Gastroesophageal sphincter (tissue), 4 donors: ENCODE results near the gene KCNG1. TPM values are rescaled to one million over a fixed set of nuclear protein-coding genes. Genes with fewer than 3 reads are reported as not detected.

Experiments used
- ATAC-seq: fragments of 150-250 bp; one replicate; pipeline ENCODE4 v1.9.1; 2016; ENCODE audit warnings: mild to moderate bottlenecking, moderate library complexity
- H3K27ac ChIP-seq, 4 donors: fragments of 200-600 bp; sonication (generic) in 3 of 4; 1 replicate in 3 of 4; 2 replicates in 1 of 4; pipeline ENCODE4 v1.5.1; 2016 to 2019
- H3K27me3 ChIP-seq: fragments of 200-600 bp; sonication (generic); one replicate; pipeline ENCODE4 v1.5.1; 2019
- H3K36me3 ChIP-seq, 2 donors: fragments of 200-600 bp; sonication (generic); one replicate each; pipeline ENCODE4 v1.5.1; 2019; ENCODE audit warnings: control low read depth in 1 of 2
- H3K4me1 ChIP-seq, 3 donors: fragments of 200-600 bp; sonication (generic); 1 replicate in 2 of 3; 2 replicates in 1 of 3; pipeline ENCODE4 v1.5.1; 2016 to 2019; ENCODE audit warnings: control low read depth in 2 of 3
- H3K4me3 ChIP-seq, 2 donors: fragments of 200-600 bp; sonication (generic); one replicate each; pipeline ENCODE4 v1.5.1; 2019; ENCODE audit warnings: mild to moderate bottlenecking in 1 of 2, moderate library complexity in 1 of 2
- H3K9me3 ChIP-seq, 3 donors: fragments of 200-600 bp; sonication (generic); one replicate each; pipeline ENCODE4 v1.5.1; 2017 to 2019; ENCODE audit warnings: control low read depth in 2 of 3
- CTCF ChIP-seq, 4 experiments: fragments of 200-600 bp in 2 of 4; fragments of 450-650 bp in 2 of 4; sonication (generic) in 1 of 4; IDR thresholded peaks; one replicate each; pipeline ENCODE4 v1.5.1; 2017 to 2019; ENCODE audit warnings: antibody characterized with exemption in 4 of 4, mild to moderate bottlenecking in 2 of 4, moderate library complexity in 2 of 4
- EP300 ChIP-seq: sonication (generic); formaldehyde crosslinking; IDR thresholded peaks from one replicate; pipeline ENCODE4 v1.6.1; 2017; ENCODE audit warnings: antibody characterized with exemption, mild to moderate bottlenecking
- POLR2A ChIP-seq, 2 donors: fragments of 450-650 bp; IDR thresholded peaks; one replicate each; pipeline ENCODE4 v1.6.1; 2017; ENCODE audit warnings: antibody characterized with exemption in 2 of 2, mild to moderate bottlenecking in 2 of 2, moderate library complexity in 1 of 2
- POLR2AphosphoS5 ChIP-seq: sonication (generic); formaldehyde crosslinking; IDR thresholded peaks from one replicate; pipeline ENCODE4 v1.6.1; 2017; ENCODE audit warnings: antibody characterized with exemption
- whole genome bisulfite sequencing, 2 donors: methylation state at CpG; one replicate each; pipeline ENCODE4 v1.1.5; 2018; ENCODE audit warnings: low coverage in 1 of 2; 5-methylcytosine and 5-hydroxymethylcytosine counted together
- total RNA-seq, 4 donors: library from RNA; depleted of rRNA; stranded (reverse); fragments of >200 nt; gene quantifications; one replicate each; pipeline ENCODE4 v1.1.0, GENCODE V29; 2016

The KCNG1 gene
- total RNA-seq, 4 donors from 2014 or later, result 0.35 to 0.46 (median 0.40) TPM; not detected in 1

GRCh38 chr20:51005214-51005613, 17.7 kb downstream of the KCNG1 start:
- 75 to 92% methylated on average over 2 to 5 of the region's 7 CpGs for WGBS, 2 donors
- no peaks in the 10 kb centered on the region for H3K4me1 ChIP-seq
- peaks cover 44% of the 10 kb centered on the region for H3K27me3 ChIP-seq
- TF ChIP-seq CTCF (IDR thresholded peaks at IDR 0.05) (no peak), POLR2A (IDR thresholded peaks at IDR 0.05) (no peak), POLR2AphosphoS5 (no peak), EP300 (no peak)
- no peak for ATAC-seq
- no peak overlapping the region for H3K4me3 ChIP-seq
- no peaks in the 10 kb centered on the region for H3K9me3 ChIP-seq
- no peaks in the 10 kb centered on the region for H3K36me3 ChIP-seq
- H3K27ac ChIP-seq, result no peak overlapping the region

GRCh38 chr20:51004781-51005180, 18.1 kb downstream of the KCNG1 start:
- H3K27ac ChIP-seq, result no peak overlapping the region
- TF ChIP-seq POLR2A (IDR thresholded peaks at IDR 0.05), result no peak
- no peak for TF ChIP-seq EP300
- no peak for TF ChIP-seq POLR2AphosphoS5
- TF ChIP-seq CTCF (IDR thresholded peaks at IDR 0.05), result no peak
- H3K4me1 ChIP-seq, result no peaks in the 10 kb centered on the region
- no peak overlapping the region for H3K4me3 ChIP-seq
- peaks cover 44% of the 10 kb centered on the region for H3K27me3 ChIP-seq
- no peak for ATAC-seq
- 85 to 94% methylated on average over 7 to 9 of the region's 9 CpGs for WGBS, 2 donors
- H3K36me3 ChIP-seq, result no peaks in the 10 kb centered on the region
- H3K9me3 ChIP-seq, result no peaks in the 10 kb centered on the region

GRCh38 chr20:51004305-51004727, 18.6 kb downstream of the KCNG1 start:
- H3K27ac ChIP-seq, result no peak overlapping the region
- H3K9me3 ChIP-seq, result no peaks in the 10 kb centered on the region
- TF ChIP-seq POLR2AphosphoS5 (no peak), CTCF (IDR thresholded peaks at IDR 0.05) (no peak), POLR2A (IDR thresholded peaks at IDR 0.05) (no peak), EP300 (no peak)
- no peak for ATAC-seq
- H3K27me3 ChIP-seq, result peaks cover 44% of the 10 kb centered on the region
- H3K4me1 ChIP-seq, result no peaks in the 10 kb centered on the region
- no peaks in the 10 kb centered on the region for H3K36me3 ChIP-seq
- H3K4me3 ChIP-seq, result no peak overlapping the region
- WGBS, 2 donors, result 80% methylated on average over 2 of the region's 44 CpGs; no CpG with 5 or more reads in 1 of the 2 donors

GRCh38 chr20:51003753-51004152, 19.2 kb downstream of the KCNG1 start:
- ATAC-seq, result no peak
- H3K27me3 ChIP-seq, result peaks cover 45% of the 10 kb centered on the region
- TF ChIP-seq POLR2AphosphoS5, result no peak
- no peak for TF ChIP-seq EP300
- no peak for TF ChIP-seq CTCF (IDR thresholded peaks at IDR 0.05)
- TF ChIP-seq POLR2A (IDR thresholded peaks at IDR 0.05), result no peak

GRCh38 chr20:51002633-51003032, 20.3 kb downstream of the KCNG1 start:
- peaks cover 52% of the 10 kb centered on the region for H3K27me3 ChIP-seq
- no peaks in the 10 kb centered on the region for H3K36me3 ChIP-seq
- H3K4me3 ChIP-seq, result no peak overlapping the region
- no peak overlapping the region for H3K27ac ChIP-seq
- no peaks in the 10 kb centered on the region for H3K4me1 ChIP-seq
- H3K9me3 ChIP-seq, result no peaks in the 10 kb centered on the region
- ATAC-seq, result no peak
- WGBS, 2 donors, result 70% methylated on average over 3 of the region's 7 CpGs; no CpG with 5 or more reads in 1 of the 2 donors
- TF ChIP-seq CTCF (IDR thresholded peaks at IDR 0.05) (no peak), EP300 (no peak)

More at GRCh38 chr20:51003753-51004152, 19.2 kb downstream of the KCNG1 start:
- Histone ChIP-seq H3K9me3 (no peaks in the 10 kb centered on the region), H3K4me3 (no peak overlapping the region), H3K36me3 (no peaks in the 10 kb centered on the region), H3K4me1 (no peaks in the 10 kb centered on the region), H3K27ac (no peak overlapping the region)
- WGBS, 2 donors, result no CpG with 5 or more reads among the region's 21 CpGs
